Adrenal gland (tissue), 5 donors: ENCODE results near the gene SYT6.

Source experiments
- CTCF ChIP-seq, 6 experiments: fragments of 450-650 bp in 4 of 6; fragments of 200-600 bp in 2 of 6; sonication (generic) in 1 of 6; IDR thresholded peaks; 1 replicate in 5 of 6; 2 replicates in 1 of 6; pipeline versions ENCODE4 v1.5.1 to v1.8.0; 2016 to 2021; ENCODE audit warnings: antibody characterized with exemption in 6 of 6, mild to moderate bottlenecking in 2 of 6, moderate library complexity in 1 of 6
- POLR2A ChIP-seq, 2 donors: fragments of 450-650 bp; IDR thresholded peaks; one replicate each; pipeline ENCODE4 v1.6.1; 2017; ENCODE audit warnings: antibody characterized with exemption in 2 of 2, mild to moderate bottlenecking in 2 of 2, moderate library complexity in 1 of 2
- donor health status: DM: no; HTN: no; CAD: no.

DNA sequence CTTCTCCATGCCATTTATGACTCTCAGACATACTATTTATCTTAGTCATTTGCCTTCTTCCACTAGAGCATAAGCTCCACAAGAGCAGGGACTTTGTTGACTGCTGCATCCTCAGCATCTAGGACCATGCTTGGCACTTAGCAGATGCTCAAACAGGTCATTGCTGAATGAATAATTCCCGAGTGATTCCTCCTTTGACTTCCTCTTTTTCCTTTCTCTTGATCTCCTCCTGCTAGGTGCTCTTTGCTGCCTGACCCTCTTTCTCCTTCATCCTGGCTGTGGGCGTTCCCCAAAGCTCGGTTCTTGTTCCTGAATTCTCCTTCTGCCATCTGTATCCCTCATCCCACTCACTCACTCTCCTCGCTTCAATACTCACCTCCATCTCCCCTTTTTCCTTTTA is 23.5 kb downstream of the SYT6 start:
- TF ChIP-seq CTCF (IDR thresholded peaks at IDR 0.05): no peak
- no peak for TF ChIP-seq POLR2A (IDR thresholded peaks at IDR 0.05)
